K562 (cell line): ENCODE data around the gene CLDN5. TPM values are rescaled to one million over a fixed set of nuclear protein-coding genes. Genes with fewer than 3 reads are reported as not detected.

ENCODE experiments used
- CBX3 ChIP-seq, 2 experiments: IDR thresholded peaks; 1 replicate in 1 of 2; 2 replicates in 1 of 2; pipeline ENCODE4 v1.6.1; 2012; ENCODE audit warnings: inconsistent platforms in 2 of 2, low read length in 2 of 2, borderline replicate concordance in 1 of 2, control low read depth in 1 of 2
- CC2D1A ChIP-seq: fragments of 450-650 bp; IDR thresholded peaks from 2 replicates; pipeline ENCODE4 v1.6.1; 2017; ENCODE audit warnings: mild to moderate bottlenecking
- MBD2 ChIP-seq: sonication (generic); IDR thresholded peaks from 2 replicates; pipeline ENCODE4 v1.6.1; 2016; ENCODE audit warnings: low read depth, borderline replicate concordance
- POLR3G ChIP-seq: IDR thresholded peaks from 2 replicates; pipeline ENCODE4 v1.6.1; 2011; ENCODE audit not compliant: insufficient read length, insufficient replicate concordance; ENCODE audit errors: extremely low read depth
- PURB ChIP-seq: sonication (generic); formaldehyde crosslinking; IDR thresholded peaks from 2 replicates; pipeline ENCODE4 v1.9.0; 2021; ENCODE audit warnings: low read depth, mild to moderate bottlenecking, missing genetic modification reagents
- SMARCA4 ChIP-seq: fragments of 450-650 bp; IDR thresholded peaks from 2 replicates; pipeline ENCODE4 v1.6.1; 2016
- SRSF1 ChIP-seq: fragments of 200-400 bp; formaldehyde crosslinking; IDR thresholded peaks from 2 replicates; pipeline ENCODE4 v1.6.1; 2017; ENCODE audit warnings: mild to moderate bottlenecking, low read depth, low read length, moderate library complexity
- ZHX1 ChIP-seq: fragments of 150-350 bp; conservative IDR thresholded peaks from 2 replicates; pipeline ENCODE4 v1.6.1; 2014; ENCODE audit warnings: low read length
- ZNF124 ChIP-seq: sonication (generic); formaldehyde crosslinking; IDR thresholded peaks from 2 replicates; pipeline ENCODE4 v1.8.1; 2022; ENCODE audit warnings: missing genetic modification reagents
- ZNF217 ChIP-seq: sonication (generic); formaldehyde crosslinking; IDR thresholded peaks from 2 replicates; pipeline ENCODE4 v1.8.0; 2022; ENCODE audit warnings: mild to moderate bottlenecking, missing genetic modification reagents
- ZNF282 ChIP-seq: sonication (generic); formaldehyde crosslinking; IDR thresholded peaks from 2 replicates; pipeline ENCODE4 v1.8.1; 2023; ENCODE audit warnings: missing genetic modification reagents
- ZNF384 ChIP-seq: IDR thresholded peaks from 2 replicates; pipeline ENCODE4 v1.6.1; 2012; ENCODE audit warnings: low read depth, low read length, improper control_type of control experiment
- ZNF584 ChIP-seq: fragments of 200-800 bp; sonication (Bioruptor generic); IDR thresholded peaks from 2 replicates; pipeline ENCODE4 v1.6.1; 2016; ENCODE audit warnings: low read depth, mild to moderate bottlenecking, missing genetic modification characterization, missing compliant biosample characterization
- polyA plus RNA-seq, 8 experiments: library from polyadenylated mRNA; depleted of rRNA in 4 of 8; stranded (reverse) in 5 of 8; unstranded in 3 of 8; fragments of >200 nt; fragmentation: Nextera tagmentation in 2 of 8; fragmentation: Illumina TruSeq in 1 of 8; extraction: Ambion mirVana in 2 of 8; extraction: Trizol in 1 of 8; gene quantifications; 2 replicates each; pipeline versions ENCODE4 v1.2.1 to v1.2.3, GENCODE V29; 2011 to 2014; ENCODE audit warnings: inconsistent platforms in 1 of 8, missing spikeins in 1 of 8
- total RNA-seq, 7 experiments: library from RNA; depleted of rRNA in 6 of 7; stranded (reverse); fragments of >200 nt in 6 of 7; fragmentation: Illumina TruSeq in 2 of 7; extraction: Trizol in 2 of 7; gene quantifications; 2 replicates each; pipeline versions ENCODE4 v1.2.1 to v1.2.3, GENCODE V29; 2011 to 2021; ENCODE audit warnings: low replicate concordance in 1 of 7
- TF ChIP-seq, protein P1 (sequence below): sonication (generic); formaldehyde crosslinking; IDR thresholded peaks from 2 replicates; pipeline ENCODE4 v1.8.0; 2022; ENCODE audit warnings: missing genetic modification reagents, mild to moderate bottlenecking, borderline replicate concordance
- TF ChIP-seq, protein P2 (sequence below): fragments of 250-450 bp; sonication (Bioruptor Pico); IDR thresholded peaks from 2 replicates; pipeline ENCODE4 v1.8.0; 2021; ENCODE audit warnings: moderate library complexity, mild to moderate bottlenecking, inconsistent platforms
- TF ChIP-seq, protein P3 (sequence below): sonication (generic); formaldehyde crosslinking; IDR thresholded peaks from 2 replicates; pipeline ENCODE4 v1.8.1; 2022; ENCODE audit warnings: missing genetic modification reagents

The CLDN5 gene
- total and polyA plus RNA-seq, 9 of the 15 experiments (the other 6 are each of a cell fraction or from before 2014, with no cell fraction given): 0.20 TPM; not detected in 8

DNA sequence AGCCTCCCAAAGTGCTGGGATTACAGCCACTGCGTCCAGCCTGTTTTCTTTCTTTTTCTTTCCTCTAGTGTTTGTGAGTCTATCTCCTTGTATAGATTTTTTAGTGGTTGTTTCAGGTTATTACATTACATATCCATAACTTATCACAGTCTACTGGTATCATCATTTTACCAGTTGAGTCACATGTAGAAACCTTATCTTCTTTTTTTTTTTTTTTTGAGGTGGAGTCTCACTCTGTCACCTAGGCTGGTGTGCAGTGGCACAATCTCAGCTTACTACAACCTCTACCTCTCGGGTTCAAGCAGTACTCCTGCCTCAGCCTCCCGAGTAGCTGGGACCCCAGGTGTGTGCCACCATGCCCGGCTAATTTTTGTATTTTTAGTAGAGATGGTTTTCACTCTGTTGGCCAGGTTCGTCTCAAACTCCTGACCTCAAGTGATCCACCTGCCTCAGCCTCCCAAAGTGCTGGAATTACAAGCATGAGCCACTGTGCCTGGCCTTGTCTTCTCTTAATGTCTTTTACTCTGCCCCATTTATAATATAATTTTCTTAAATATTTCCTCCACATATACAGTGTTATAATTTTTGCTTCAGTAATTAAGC lies 33.5 kb downstream of the CLDN5 start (continued):
- TF ChIP-seq ZNF217 (CRISPR knock-in tag): no peak
- no peak for TF ChIP-seq ZHX1
- TF ChIP-seq, protein P1, sequence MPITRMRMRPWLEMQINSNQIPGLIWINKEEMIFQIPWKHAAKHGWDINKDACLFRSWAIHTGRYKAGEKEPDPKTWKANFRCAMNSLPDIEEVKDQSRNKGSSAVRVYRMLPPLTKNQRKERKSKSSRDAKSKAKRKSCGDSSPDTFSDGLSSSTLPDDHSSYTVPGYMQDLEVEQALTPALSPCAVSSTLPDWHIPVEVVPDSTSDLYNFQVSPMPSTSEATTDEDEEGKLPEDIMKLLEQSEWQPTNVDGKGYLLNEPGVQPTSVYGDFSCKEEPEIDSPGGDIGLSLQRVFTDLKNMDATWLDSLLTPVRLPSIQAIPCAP (CRISPR knock-in tag): no peak
- TF ChIP-seq SMARCA4: peak; percentile 16; the same call in 1 of the 2 replicates
- TF ChIP-seq ZNF384: peak; percentile 55; the same call in 1 of the 2 replicates
- TF ChIP-seq ZNF584: no peak
- no peak for TF ChIP-seq CBX3 (IDR thresholded peaks at IDR 0.05; ENCODE audit: borderline replicate concordance in 1 of 2, low read length in 2 of 2)
- no peak for TF ChIP-seq CC2D1A
- TF ChIP-seq, protein P2, sequence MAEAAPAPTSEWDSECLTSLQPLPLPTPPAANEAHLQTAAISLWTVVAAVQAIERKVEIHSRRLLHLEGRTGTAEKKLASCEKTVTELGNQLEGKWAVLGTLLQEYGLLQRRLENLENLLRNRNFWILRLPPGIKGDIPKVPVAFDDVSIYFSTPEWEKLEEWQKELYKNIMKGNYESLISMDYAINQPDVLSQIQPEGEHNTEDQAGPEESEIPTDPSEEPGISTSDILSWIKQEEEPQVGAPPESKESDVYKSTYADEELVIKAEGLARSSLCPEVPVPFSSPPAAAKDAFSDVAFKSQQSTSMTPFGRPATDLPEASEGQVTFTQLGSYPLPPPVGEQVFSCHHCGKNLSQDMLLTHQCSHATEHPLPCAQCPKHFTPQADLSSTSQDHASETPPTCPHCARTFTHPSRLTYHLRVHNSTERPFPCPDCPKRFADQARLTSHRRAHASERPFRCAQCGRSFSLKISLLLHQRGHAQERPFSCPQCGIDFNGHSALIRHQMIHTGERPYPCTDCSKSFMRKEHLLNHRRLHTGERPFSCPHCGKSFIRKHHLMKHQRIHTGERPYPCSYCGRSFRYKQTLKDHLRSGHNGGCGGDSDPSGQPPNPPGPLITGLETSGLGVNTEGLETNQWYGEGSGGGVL: no peak
- no peak for TF ChIP-seq SRSF1
- TF ChIP-seq ZNF124 (CRISPR knock-in tag): 0 out of 2 replicates have a peak, but pooled peaks have one; percentile 50
- TF ChIP-seq POLR3G: no peak
- TF ChIP-seq MBD2: no peak
- TF ChIP-seq ZNF282: peak; percentile 79; the same call in 1 of the 2 replicates
- TF ChIP-seq, protein P3, sequence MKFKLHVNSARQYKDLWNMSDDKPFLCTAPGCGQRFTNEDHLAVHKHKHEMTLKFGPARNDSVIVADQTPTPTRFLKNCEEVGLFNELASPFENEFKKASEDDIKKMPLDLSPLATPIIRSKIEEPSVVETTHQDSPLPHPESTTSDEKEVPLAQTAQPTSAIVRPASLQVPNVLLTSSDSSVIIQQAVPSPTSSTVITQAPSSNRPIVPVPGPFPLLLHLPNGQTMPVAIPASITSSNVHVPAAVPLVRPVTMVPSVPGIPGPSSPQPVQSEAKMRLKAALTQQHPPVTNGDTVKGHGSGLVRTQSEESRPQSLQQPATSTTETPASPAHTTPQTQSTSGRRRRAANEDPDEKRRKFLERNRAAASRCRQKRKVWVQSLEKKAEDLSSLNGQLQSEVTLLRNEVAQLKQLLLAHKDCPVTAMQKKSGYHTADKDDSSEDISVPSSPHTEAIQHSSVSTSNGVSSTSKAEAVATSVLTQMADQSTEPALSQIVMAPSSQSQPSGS (CRISPR knock-in tag): 0 out of 2 replicates have a peak, but pooled peaks have one; percentile 42
- no peak for TF ChIP-seq PURB (CRISPR knock-in tag)
